Mesendoderm (in vitro differentiated cells): ENCODE results near the gene CYTH3.

Experiments used
- DNase-seq: peaks from one replicate; pipeline ENCODE4 v3.0.0; 2013
- H2AK5ac ChIP-seq: 2 replicates; pipeline ENCODE4 v1.6.1; 2013; ENCODE audit warnings: low read length, inconsistent platforms
- H2BK120ac ChIP-seq: 2 replicates; pipeline ENCODE4 v1.6.1; 2013; ENCODE audit warnings: low read depth, mild to moderate bottlenecking, low read length, moderate library complexity, mixed read lengths
- H2BK15ac ChIP-seq: replicated peaks from 2 replicates; pipeline ENCODE4 v1.6.1; 2013; ENCODE audit warnings: low read depth, mild to moderate bottlenecking, moderate library complexity
- H2BK5ac ChIP-seq: 2 replicates; pipeline ENCODE4 v1.6.1; 2013; ENCODE audit warnings: low read length, inconsistent platforms
- H3K18ac ChIP-seq: 2 replicates; pipeline ENCODE4 v1.6.1; 2013; ENCODE audit warnings: mild to moderate bottlenecking, low read length, mixed read lengths
- H3K23ac ChIP-seq: one replicate; pipeline ENCODE4 v1.6.1; 2013; ENCODE audit warnings: low read length
- H3K27ac ChIP-seq: 2 replicates; pipeline ENCODE4 v1.5.1; 2013; ENCODE audit warnings: low read depth, mild to moderate bottlenecking, inconsistent platforms, low read length, moderate library complexity
- H3K27me3 ChIP-seq: 2 replicates; pipeline ENCODE4 v1.6.1; 2013; ENCODE audit warnings: low read length, control low read depth, mild to moderate bottlenecking, inconsistent platforms; ENCODE audit not compliant: insufficient read depth, poor library complexity
- H3K36me3 ChIP-seq: 2 replicates; pipeline ENCODE4 v1.6.1; 2013; ENCODE audit warnings: low read length, inconsistent platforms; ENCODE audit not compliant: control insufficient read depth, insufficient read depth
- H3K4ac ChIP-seq: one replicate; pipeline ENCODE4 v1.6.1; 2013; ENCODE audit warnings: low read depth, mild to moderate bottlenecking, low read length, moderate library complexity
- H3K4me1 ChIP-seq: 2 replicates; pipeline ENCODE4 v1.6.1; 2013; ENCODE audit warnings: low read depth, low read length, inconsistent platforms; ENCODE audit not compliant: control insufficient read depth
- H3K4me2 ChIP-seq: 2 replicates; pipeline ENCODE4 v1.6.1; 2013; ENCODE audit warnings: low read length
- H3K4me3 ChIP-seq: 2 replicates; pipeline ENCODE4 v1.5.1; 2013; ENCODE audit warnings: mild to moderate bottlenecking, low read length
- H3K56ac ChIP-seq: one replicate; pipeline ENCODE4 v1.6.1; 2013; ENCODE audit warnings: low read length
- H3K79me1 ChIP-seq: 2 replicates; pipeline ENCODE4 v1.6.1; 2013; ENCODE audit warnings: low read length, inconsistent platforms
- H3K79me2 ChIP-seq: 2 replicates; pipeline ENCODE4 v1.6.1; 2013; ENCODE audit warnings: mild to moderate bottlenecking, low read length; ENCODE audit not compliant: control insufficient read depth, insufficient read depth
- H3K9ac ChIP-seq: 2 replicates; pipeline ENCODE4 v1.6.1; 2013; ENCODE audit warnings: low read length, inconsistent platforms
- H4K5ac ChIP-seq: one replicate; pipeline ENCODE4 v1.6.1; 2013; ENCODE audit warnings: low read length
- H4K8ac ChIP-seq: one replicate; pipeline ENCODE4 v1.6.1; 2013; ENCODE audit warnings: low read depth, mild to moderate bottlenecking, control low read depth, low read length, moderate library complexity
- WGBS: extraction: QIAGEN DNeasy Blood & Tissue Kit; methylation state at CpG from one replicate; pipeline ENCODE4 v1.1.7; 2013; ENCODE audit warnings: low lambda C conversion rate, missing lambda C conversion rate; ENCODE audit not compliant: insufficient coverage; ENCODE audit errors: extremely low coverage; 5-methylcytosine and 5-hydroxymethylcytosine counted together

The CYTH3 gene

GRCh38 chr7:6172910-6173295, 99.5 kb downstream of the CYTH3 start:
- Histone ChIP-seq H3K56ac (no peak overlapping the region), H3K4me1 (peaks cover 3% of the 10 kb centered on the region), H2BK15ac (no peak overlapping the region), H3K4me2 (no peak overlapping the region), H3K18ac (no peak overlapping the region), H2BK5ac (no peak overlapping the region), H3K23ac (no peak overlapping the region), H2BK120ac (no peak overlapping the region), H3K79me2 (no peaks in the 10 kb centered on the region), H4K5ac (no peak overlapping the region), H3K79me1 (no peaks in the 10 kb centered on the region), H3K27me3 (no peaks in the 10 kb centered on the region), H2AK5ac (no peak overlapping the region), H3K27ac (no peak overlapping the region), H3K4ac (no peak overlapping the region), H3K4me3 (no peak overlapping the region), H4K8ac (no peak overlapping the region), H3K36me3 (no peaks in the 10 kb centered on the region), H3K9ac (no peak overlapping the region)
- no CpG with 5 or more reads among the region's 14 CpGs for WGBS
- DNase-seq, result no peak

- WGBS, result no CpG with 5 or more reads among the region's 20 CpGs
- Histone ChIP-seq H3K4ac (no peak overlapping the region), H3K79me1 (no peaks in the 10 kb centered on the region), H3K36me3 (no peaks in the 10 kb centered on the region), H2BK120ac (no peak overlapping the region), H3K9ac (no peak overlapping the region), H2BK15ac (no peak overlapping the region), H4K8ac (no peak overlapping the region), H2AK5ac (no peak overlapping the region), H3K18ac (no peak overlapping the region), H3K79me2 (no peaks in the 10 kb centered on the region), H3K27me3 (no peaks in the 10 kb centered on the region), H3K27ac (no peak overlapping the region), H3K4me1 (peaks cover 3% of the 10 kb centered on the region), H3K4me2 (no peak overlapping the region), H4K5ac (no peak overlapping the region), H3K23ac (no peak overlapping the region), H3K4me3 (no peak overlapping the region), H2BK5ac (no peak overlapping the region), H3K56ac (peak overlapping the region; percentile 2)
- DNase-seq, result no peak
Observed at GRCh38 chr7:6172224-6172909, 100.1 kb downstream of the CYTH3 start.

GRCh38 chr7:6171532-6172223, 100.7 kb downstream of the CYTH3 start:
- Histone ChIP-seq H3K4ac (no peak overlapping the region), H2BK5ac (no peak overlapping the region), H2BK120ac (no peak overlapping the region), H3K4me3 (no peak overlapping the region), H3K9ac (no peak overlapping the region), H3K79me2 (no peaks in the 10 kb centered on the region), H4K8ac (no peak overlapping the region), H2BK15ac (no peak overlapping the region), H3K27ac (no peak overlapping the region), H3K36me3 (no peaks in the 10 kb centered on the region), H3K56ac (peak overlapping the region; percentile 60), H3K79me1 (no peaks in the 10 kb centered on the region), H3K4me1 (peaks cover 3% of the 10 kb centered on the region), H3K23ac (no peak overlapping the region), H3K4me2 (no peak overlapping the region), H3K27me3 (no peaks in the 10 kb centered on the region), H2AK5ac (no peak overlapping the region), H4K5ac (no peak overlapping the region), H3K18ac (no peak overlapping the region)
- peak; percentile 72 for DNase-seq
- no CpG with 5 or more reads among the region's 22 CpGs for WGBS

GRCh38 chr7:6170571-6171531, 101.6 kb downstream of the CYTH3 start:
- no peaks in the 10 kb centered on the region for H3K27me3 ChIP-seq
- H3K4ac ChIP-seq, result no peak overlapping the region

GRCh38 chr7:6169805-6170520, 102.5 kb downstream of the CYTH3 start:
- H3K18ac ChIP-seq, result no peak overlapping the region
- H3K79me1 ChIP-seq, result no peaks in the 10 kb centered on the region
- H3K4me1 ChIP-seq, result peaks cover 3% of the 10 kb centered on the region
- H3K9ac ChIP-seq, result no peak overlapping the region
- no peak overlapping the region for H3K4me2 ChIP-seq
- no peaks in the 10 kb centered on the region for H3K27me3 ChIP-seq
- H4K5ac ChIP-seq, result no peak overlapping the region
- no peak overlapping the region for H2BK5ac ChIP-seq
- H3K4me3 ChIP-seq, result no peak overlapping the region
- no peak overlapping the region for H2AK5ac ChIP-seq
- no peak overlapping the region for H3K27ac ChIP-seq
- no peak overlapping the region for H2BK15ac ChIP-seq
- H3K23ac ChIP-seq, result no peak overlapping the region
- H3K4ac ChIP-seq, result no peak overlapping the region
- H3K79me2 ChIP-seq, result no peaks in the 10 kb centered on the region
- no peak overlapping the region for H2BK120ac ChIP-seq
- no peak overlapping the region for H4K8ac ChIP-seq
- WGBS, result no CpG with 5 or more reads among the region's 36 CpGs
- no peaks in the 10 kb centered on the region for H3K36me3 ChIP-seq
- H3K56ac ChIP-seq, result no peak overlapping the region
- DNase-seq, result no peak

More at GRCh38 chr7:6170571-6171531, 101.6 kb downstream of the CYTH3 start:
- Histone ChIP-seq H3K56ac (peak overlapping the region; percentile 7), H2BK120ac (no peak overlapping the region), H3K4me2 (no peak overlapping the region), H3K18ac (no peak overlapping the region), H3K79me2 (no peaks in the 10 kb centered on the region), H2AK5ac (no peak overlapping the region), H3K36me3 (no peaks in the 10 kb centered on the region), H2BK5ac (no peak overlapping the region), H3K4me3 (no peak overlapping the region), H2BK15ac (no peak overlapping the region), H3K23ac (no peak overlapping the region), H3K27ac (no peak overlapping the region), H3K79me1 (no peaks in the 10 kb centered on the region), H3K4me1 (peaks cover 3% of the 10 kb centered on the region), H4K8ac (no peak overlapping the region), H3K9ac (no peak overlapping the region), H4K5ac (no peak overlapping the region)
- no peak for DNase-seq
- WGBS, result no CpG with 5 or more reads among the region's 59 CpGs
